SK-N-SH (cell line): Measurements from ENCODE around the gene POTEG. TPM values are rescaled to one million over a fixed set of nuclear protein-coding genes. Genes with fewer than 3 reads are reported as not detected.
"Not testable (repeated sequence)": the region's sequence is repeated elsewhere in the genome, so short reads cannot be mapped to it uniquely, and the experiment has no call there.

ENCODE experiments used
- CTCF ChIA-PET: fragments of 300-600, 350-600 bp; formaldehyde crosslinking; extraction: SDS; loops from one replicate; lab custom pipeline; 2021; lab: Yijun Ruan, JAX
- POLR2A ChIA-PET: fragments of 350-600 bp; sonication (Branson Sonifier 250); formaldehyde crosslinking; extraction: SDS; loops from one replicate; lab custom pipeline; 2020; ENCODE audit warnings: antibody characterized with exemption, inconsistent platforms; lab: Yijun Ruan, JAX
- DNase-seq: peaks from one replicate; pipeline ENCODE4 v3.0.0; 2012
- H2AFZ ChIP-seq: fragments of 200-600 bp; sonication (generic); 2 replicates; pipeline ENCODE4 v1.8.1; 2016; ENCODE audit warnings: antibody characterized with exemption, mild to moderate bottlenecking, low read depth
- H3F3A ChIP-seq: fragments of 200-600 bp; sonication (generic); replicated peaks from 2 replicates; pipeline ENCODE3; 2016; ENCODE audit warnings: antibody characterized with exemption, mild to moderate bottlenecking; ENCODE audit not compliant: insufficient read depth
- H3K27ac ChIP-seq, 2 experiments: fragments of 200-500 bp in 1 of 2; fragments of 200-600 bp in 1 of 2; sonication (Bioruptor generic) in 1 of 2; sonication (generic), shearing (Covaris generic) in 1 of 2; 2 replicates each; pipeline versions ENCODE4 v1.5.1 to v1.6.1; 2014 to 2016; ENCODE audit warnings: low read depth in 2 of 2, inconsistent platforms in 1 of 2, low read length in 1 of 2, mild to moderate bottlenecking in 1 of 2, mixed read lengths in 1 of 2
- H3K27me3 ChIP-seq: fragments of 200-600 bp; sonication (generic), shearing (Covaris generic); 2 replicates; pipeline ENCODE4 v1.6.1; 2016; ENCODE audit warnings: mixed run types; ENCODE audit not compliant: insufficient read depth
- H3K36me3 ChIP-seq, 2 experiments: fragments of 200-500 bp in 1 of 2; fragments of 200-600 bp in 1 of 2; sonication (Bioruptor generic) in 1 of 2; sonication (generic) in 1 of 2; replicated peaks in 1 of 2; 2 replicates each; pipeline versions ENCODE3 to v1.5.1; 2014 to 2016; ENCODE audit warnings: low read length in 1 of 2, mild to moderate bottlenecking in 1 of 2; ENCODE audit not compliant: insufficient read depth in 2 of 2, control insufficient read depth in 1 of 2
- H3K4me1 ChIP-seq, 2 experiments: fragments of 200-500 bp in 1 of 2; fragments of 200-600 bp in 1 of 2; sonication (Bioruptor generic) in 1 of 2; sonication (generic), shearing (Covaris generic) in 1 of 2; 2 replicates each; pipeline versions ENCODE4 v1.5.1 to v1.6.1; 2014 to 2016; ENCODE audit warnings: low read depth in 1 of 2, low read length in 1 of 2, mixed run types in 1 of 2; ENCODE audit not compliant: insufficient read depth in 2 of 2, control insufficient read depth in 1 of 2
- H3K4me2 ChIP-seq: fragments of 200-600 bp; sonication (generic), shearing (Covaris generic); 2 replicates; pipeline ENCODE4 v1.6.1; 2017; ENCODE audit warnings: mixed run types
- H3K4me3 ChIP-seq, 2 experiments: fragments of 200-500 bp in 1 of 2; fragments of 200-600 bp in 1 of 2; sonication (Bioruptor generic) in 1 of 2; sonication (generic), shearing (Covaris generic) in 1 of 2; 2 replicates each; pipeline versions ENCODE4 v1.5.1 to v1.8.1; 2014 to 2016; ENCODE audit warnings: low read depth in 2 of 2, inconsistent platforms in 1 of 2, low read length in 1 of 2, mild to moderate bottlenecking in 1 of 2, mixed read lengths in 1 of 2, moderate library complexity in 1 of 2
- H3K79me2 ChIP-seq: fragments of 200-600 bp; sonication (generic); 2 replicates; pipeline ENCODE4 v1.8.1; 2017; ENCODE audit warnings: mild to moderate bottlenecking; ENCODE audit not compliant: insufficient read depth
- H3K9ac ChIP-seq: fragments of 200-600 bp; sonication (generic); 2 replicates; pipeline ENCODE4 v1.6.1; 2017; ENCODE audit warnings: mixed run types
- H3K9me2 ChIP-seq: fragments of 200-600 bp; sonication (generic); 2 replicates; pipeline ENCODE4 v1.6.1; 2017; ENCODE audit warnings: mixed run types
- H3K9me3 ChIP-seq: fragments of 200-600 bp; sonication (generic); 2 replicates; pipeline ENCODE4 v1.6.1; 2017; ENCODE audit warnings: mixed run types, mild to moderate bottlenecking, moderate library complexity
- H4K20me1 ChIP-seq: fragments of 200-600 bp; sonication (generic); 2 replicates; pipeline ENCODE4 v1.6.1; 2017; ENCODE audit warnings: mild to moderate bottlenecking, mixed run types; ENCODE audit not compliant: insufficient read depth
- WGBS: methylation state at CpG from one replicate; pipeline ENCODE4 v1.1.6; 2017; ENCODE audit warnings: low lambda C conversion rate; 5-methylcytosine and 5-hydroxymethylcytosine counted together
- polyA plus RNA-seq, 3 experiments: library from polyadenylated mRNA; depleted of rRNA; stranded (reverse); fragments of >200 nt; gene quantifications; 2 replicates each; pipeline ENCODE4 v1.2.3, GENCODE V29; 2012

POTEG gene
- polyA plus RNA-seq (2012; rRNA removed): 0.43 and 0.70 TPM in 2 replicates
- 0.07 and 0.10 TPM in 2 replicates for polyA plus RNA-seq (2012; cell fraction: cytosol; rRNA removed)
- 5.0 and 5.8 TPM in 2 replicates for polyA plus RNA-seq (2012; cell fraction: nucleus; rRNA removed)

GRCh38 chr14:19434241-19434640 is at the start of gene POTEG:
Gene POTEG (minus strand): TSS chr14:19434341. CDS start chr14:19434289, 52 bp downstream.
- H3K9me3 ChIP-seq, H3K4me3 ChIP-seq, H3K36me3 ChIP-seq, H3K27me3 ChIP-seq, H3K9ac ChIP-seq, H3K4me1 ChIP-seq, H3K79me2 ChIP-seq, H3K4me2 ChIP-seq, CTCF ChIA-PET, H3K27ac ChIP-seq, H4K20me1 ChIP-seq, DNase-seq, H3F3A ChIP-seq, H2AFZ ChIP-seq, POLR2A ChIA-PET, H3K9me2 ChIP-seq: not testable (repeated sequence)
- WGBS: no CpG with 5 or more reads among the region's 12 CpGs

DNA sequence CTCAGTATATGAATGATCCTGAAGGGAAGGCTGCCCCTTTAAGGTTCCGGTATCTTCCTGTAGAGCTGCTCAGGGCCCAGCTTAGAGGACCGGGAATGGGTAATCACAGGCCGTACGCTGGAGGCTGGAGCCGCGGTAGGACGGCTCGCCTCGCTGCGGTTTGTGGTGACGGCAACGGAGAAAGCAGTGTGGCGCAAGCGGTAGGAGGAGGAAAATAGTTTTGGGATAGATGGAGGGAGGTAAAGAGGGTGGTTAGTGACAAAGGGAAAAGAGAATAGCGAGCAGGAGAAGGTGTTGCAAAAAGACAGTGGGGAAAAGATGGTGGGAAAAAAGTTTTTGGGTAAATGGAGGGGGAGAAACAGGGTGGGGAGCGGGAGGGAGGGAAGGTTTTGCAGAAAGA is 48.0 kb upstream of the POTEG start:
- H3K4me2 ChIP-seq, H3K4me1 ChIP-seq, H2AFZ ChIP-seq, POLR2A ChIA-PET, H3K36me3 ChIP-seq, H3K79me2 ChIP-seq, H3F3A ChIP-seq, CTCF ChIA-PET, H4K20me1 ChIP-seq, H3K27me3 ChIP-seq, H3K9me2 ChIP-seq, H3K9me3 ChIP-seq, DNase-seq: not testable (repeated sequence)
- peak overlapping the region in 1 of 2 experiments; percentile 51; a peak in 1 of 4 replicates for H3K27ac ChIP-seq
- peak overlapping the region; percentile 36 to 57 for H3K4me3 ChIP-seq
- 30% methylated on average over 14 of the region's 16 CpGs for WGBS
- H3K9ac ChIP-seq: peak overlapping the region; percentile 59; the same call in 1 of the 2 replicates

GRCh38 chr14:19481421-19481820 is 47.3 kb upstream of the POTEG start:
- H3K27ac ChIP-seq, POLR2A ChIA-PET, H3K36me3 ChIP-seq, H3K27me3 ChIP-seq, H3K9ac ChIP-seq, H3K79me2 ChIP-seq, H3F3A ChIP-seq, H3K9me2 ChIP-seq, H4K20me1 ChIP-seq, CTCF ChIA-PET, H2AFZ ChIP-seq, H3K4me2 ChIP-seq, H3K4me1 ChIP-seq, H3K9me3 ChIP-seq, DNase-seq: not testable (repeated sequence)
- peak overlapping the region in 1 of 2 experiments; percentile 40; a peak in 2 of 4 replicates for H3K4me3 ChIP-seq
- whole genome bisulfite sequencing: no CpG with 5 or more reads among the region's 16 CpGs

- H3K4me1 ChIP-seq, H2AFZ ChIP-seq, H3K27me3 ChIP-seq, H3F3A ChIP-seq, H3K9ac ChIP-seq, H3K36me3 ChIP-seq, H3K79me2 ChIP-seq, H4K20me1 ChIP-seq, H3K27ac ChIP-seq, H3K9me3 ChIP-seq, DNase-seq, H3K9me2 ChIP-seq, H3K4me2 ChIP-seq, H3K4me3 ChIP-seq, CTCF ChIA-PET, POLR2A ChIA-PET: not testable (repeated sequence)
- WGBS: no CpG with 5 or more reads among the region's 5 CpGs
Measured at GRCh38 chr14:19480491-19480890, 46.4 kb upstream of the POTEG start.

- H3K4me2 ChIP-seq, H2AFZ ChIP-seq, POLR2A ChIA-PET, H3K4me1 ChIP-seq, H4K20me1 ChIP-seq, H3K79me2 ChIP-seq, CTCF ChIA-PET, H3K27me3 ChIP-seq, H3K36me3 ChIP-seq, H3K4me3 ChIP-seq, H3F3A ChIP-seq, H3K9me3 ChIP-seq, H3K9me2 ChIP-seq, DNase-seq, H3K27ac ChIP-seq, H3K9ac ChIP-seq: not testable (repeated sequence)
- WGBS: 35% methylated on average over 6 of the region's 6 CpGs
Measured at GRCh38 chr14:19445761-19446160, 11.6 kb upstream of the POTEG start.

- DNase-seq, CTCF ChIA-PET, H3K4me3 ChIP-seq, H3K4me2 ChIP-seq, POLR2A ChIA-PET, H3K27me3 ChIP-seq, H3F3A ChIP-seq, H3K9me3 ChIP-seq, H3K9ac ChIP-seq, H3K9me2 ChIP-seq, H3K79me2 ChIP-seq, H4K20me1 ChIP-seq, H3K36me3 ChIP-seq, H3K27ac ChIP-seq, H2AFZ ChIP-seq, H3K4me1 ChIP-seq: not testable (repeated sequence)
- WGBS: 0% methylated on average over 2 of the region's 3 CpGs
Measured at GRCh38 chr14:19439826-19440225, 5.7 kb upstream of the POTEG start.
